ENCODE measurements around the gene FOLR2.
"Not testable (repeated sequence)": the region's sequence is repeated elsewhere in the genome, so short reads cannot be mapped to it uniquely, and the experiment has no call there.

FOLR2 gene

GRCh38 chr11:72242141-72242540 is 25.5 kb downstream of the FOLR2 start:
- DNase-seq (ENCODE audit: low spot score): no peak

GRCh38 chr11:72243173-72244059 is 26.8 kb downstream of the FOLR2 start:
- DNase-seq (ENCODE audit: low spot score): no peak

GRCh38 chr11:72244060-72244360 is 27.4 kb downstream of the FOLR2 start, which contains the start of gene PHOX2A:
Gene PHOX2A, minus strand, starts transcription at chr11:72244176. Its CDS starts 172 bp downstream, at chr11:72244004.
- no peak for DNase-seq (ENCODE audit: low spot score)

DNA sequence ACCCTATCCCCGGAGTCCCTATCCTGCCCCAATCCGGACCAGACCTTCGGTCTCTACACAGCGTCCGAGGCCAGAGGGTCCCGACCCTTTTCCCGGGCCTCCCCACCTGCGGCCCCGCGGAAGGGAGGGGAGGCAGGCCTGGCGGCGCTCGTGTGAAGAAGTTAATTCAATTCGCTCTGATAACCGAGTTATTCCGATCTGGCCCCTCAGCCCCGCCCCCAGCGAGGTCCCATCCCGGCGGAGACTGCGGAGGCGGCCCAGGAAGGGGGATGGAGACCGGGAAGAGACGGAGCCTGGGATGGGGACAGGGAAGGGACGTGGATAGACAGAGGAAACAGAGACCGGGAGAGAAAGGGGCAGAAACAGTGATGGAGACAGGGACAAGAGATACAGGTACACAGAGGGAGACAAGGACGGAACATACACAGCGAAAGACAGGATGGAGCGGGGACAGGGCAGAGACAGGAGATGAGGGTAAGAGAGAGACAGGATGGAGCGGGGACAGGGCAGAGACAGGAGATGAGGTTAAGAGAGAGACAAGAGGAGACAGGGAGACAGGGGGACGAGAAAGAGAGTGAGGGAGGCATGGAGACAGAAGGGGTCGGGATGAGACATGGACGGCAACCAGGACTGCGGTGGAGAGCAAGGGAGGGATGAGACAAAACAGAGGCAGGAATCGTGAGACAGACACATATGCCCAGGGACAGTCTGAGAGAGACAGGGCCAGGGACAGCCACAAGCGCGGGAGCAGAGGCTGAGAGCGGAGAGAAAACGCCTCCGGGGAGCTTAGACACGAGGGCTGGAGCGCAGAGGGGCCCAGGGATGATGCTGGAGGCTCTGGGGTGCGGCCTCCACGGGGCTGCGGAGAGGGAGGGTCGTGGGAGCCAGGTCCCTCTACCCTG is 28.0 kb downstream of the FOLR2 start:
- no peak for DNase-seq (ENCODE audit: low spot score)

- no peak for DNase-seq (ENCODE audit: low spot score)
Observed at GRCh38 chr11:72245263-72245816, 28.7 kb downstream of the FOLR2 start.

- DNase-seq (ENCODE audit: low spot score): no peak
Observed at GRCh38 chr11:72247584-72247983, 31.0 kb downstream of the FOLR2 start.

GRCh38 chr11:72249961-72250360 is 33.4 kb downstream of the FOLR2 start:
- DNase-seq (ENCODE audit: low spot score): no peak

- no peak for DNase-seq (ENCODE audit: low spot score)
Observed at GRCh38 chr11:72250661-72251464, 34.3 kb downstream of the FOLR2 start.

DNA sequence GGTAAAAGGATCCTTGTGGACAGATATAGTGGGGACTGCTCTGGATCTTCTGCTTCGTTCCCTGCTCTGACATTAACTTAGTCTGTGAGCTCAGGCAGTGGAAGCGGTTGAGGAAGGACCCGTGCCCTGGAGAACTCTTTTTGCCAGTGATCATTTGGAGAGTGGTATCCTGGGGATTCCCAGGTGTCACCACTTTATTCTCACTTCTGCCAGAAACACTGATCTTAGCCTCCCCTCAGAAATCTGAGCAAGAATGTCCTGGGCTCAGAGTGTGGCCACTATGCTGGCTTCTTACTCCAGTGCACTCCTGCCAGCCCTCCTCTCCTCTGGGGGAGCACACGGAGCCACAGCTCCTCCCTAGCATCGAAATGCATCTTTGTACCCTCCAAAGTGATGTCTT is 35.0 kb downstream of the FOLR2 start:
- no peak for DNase-seq (ENCODE audit: low spot score)

- no peak for DNase-seq (ENCODE audit: low spot score)
Observed at GRCh38 chr11:72253392-72253791, 36.8 kb downstream of the FOLR2 start.

DNA sequence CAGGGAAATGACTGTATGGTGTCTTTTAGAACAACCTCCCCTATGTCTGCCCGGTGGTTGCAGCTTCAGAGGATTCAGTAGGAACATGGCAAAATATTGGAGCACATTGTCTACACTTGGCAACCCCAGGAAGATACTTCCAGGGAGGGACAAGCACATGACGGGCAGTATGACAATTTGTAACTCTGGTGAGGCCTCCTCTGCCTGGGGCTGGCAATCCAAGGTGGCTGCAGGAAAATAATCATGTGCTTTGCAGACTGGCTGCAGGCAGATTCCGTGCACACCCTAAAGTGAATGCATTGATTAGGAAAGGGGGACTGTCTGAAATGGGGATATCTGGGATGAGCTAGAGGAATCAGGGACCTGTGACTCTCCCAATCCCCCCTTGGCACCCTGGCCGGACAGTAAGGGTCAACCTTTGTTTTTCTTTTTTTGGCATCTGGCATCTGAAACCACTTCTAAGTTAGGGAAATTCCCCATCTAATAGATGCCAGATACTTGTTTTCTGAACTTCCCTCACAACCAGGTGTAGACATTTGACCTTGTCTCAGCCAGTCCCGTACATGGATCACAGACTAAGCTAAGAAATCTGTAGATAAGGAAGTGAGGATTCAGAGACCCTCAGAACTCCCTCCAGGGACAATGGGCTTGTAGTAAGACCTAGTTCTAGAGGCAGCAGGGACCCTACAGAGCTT is 37.9 kb downstream of the FOLR2 start:
- DNase-seq (ENCODE audit: low spot score): no peak

- no peak for DNase-seq (ENCODE audit: low spot score)
Observed at GRCh38 chr11:72257570-72257969, 41.0 kb downstream of the FOLR2 start.

- DNase-seq (ENCODE audit: low spot score): no peak
Observed at GRCh38 chr11:72259490-72259889, 42.9 kb downstream of the FOLR2 start.

DNA sequence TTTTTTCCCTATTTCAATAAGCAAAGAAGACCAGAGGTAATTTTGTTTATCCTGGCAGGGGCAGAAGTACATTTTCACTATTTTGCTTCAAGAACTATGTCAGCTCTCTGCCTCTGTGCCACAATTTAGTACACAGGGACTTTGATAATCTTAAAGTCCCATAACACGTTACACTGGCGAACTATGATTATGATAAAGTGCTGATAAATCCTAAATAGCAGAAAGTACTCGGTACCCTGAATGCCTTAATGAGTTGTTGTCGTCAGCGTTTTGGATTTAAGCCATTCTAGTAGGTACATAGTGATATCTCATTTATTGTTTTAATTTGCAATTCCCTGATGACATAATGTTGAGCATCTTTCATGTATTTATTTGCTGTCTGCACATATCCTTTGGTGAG is 44.0 kb downstream of the FOLR2 start:
- no peak for DNase-seq (ENCODE audit: low spot score)

DNA sequence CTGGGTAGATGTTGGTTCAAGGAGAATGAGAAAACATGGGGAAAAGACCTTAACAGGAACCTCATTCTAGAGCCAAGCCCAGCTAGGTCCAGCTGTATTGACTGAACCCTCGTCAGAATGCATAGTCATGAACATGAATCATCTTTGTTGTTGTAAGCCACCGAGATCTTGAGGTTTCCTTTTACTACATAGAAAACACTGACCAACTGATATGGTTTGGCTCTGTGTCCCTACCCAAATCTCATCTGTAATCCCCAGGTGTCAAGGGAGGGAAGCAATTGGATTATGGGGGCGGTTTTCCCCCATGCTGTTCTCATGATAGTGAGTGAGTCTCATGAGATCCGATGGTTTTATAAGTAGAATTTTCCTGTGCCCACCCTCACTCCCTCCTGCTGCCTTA is 46.8 kb downstream of the FOLR2 start:
- DNase-seq (ENCODE audit: low spot score): no peak

GRCh38 chr11:72265951-72266350 is 49.4 kb downstream of the FOLR2 start:
- no peak for DNase-seq (ENCODE audit: low spot score)

GRCh38 chr11:72266960-72267359 is 50.4 kb downstream of the FOLR2 start:
- DNase-seq (ENCODE audit: low spot score): not testable (repeated sequence)

- no peak for DNase-seq (ENCODE audit: low spot score)
Observed at GRCh38 chr11:72267956-72268617, 51.5 kb downstream of the FOLR2 start.
